ENCODE data around the gene TEDDM1.

The TEDDM1 gene

GRCh38 chr1:182376936-182377574, 23.4 kb downstream of the TEDDM1 start:
- no peak for DNase-seq

DNA sequence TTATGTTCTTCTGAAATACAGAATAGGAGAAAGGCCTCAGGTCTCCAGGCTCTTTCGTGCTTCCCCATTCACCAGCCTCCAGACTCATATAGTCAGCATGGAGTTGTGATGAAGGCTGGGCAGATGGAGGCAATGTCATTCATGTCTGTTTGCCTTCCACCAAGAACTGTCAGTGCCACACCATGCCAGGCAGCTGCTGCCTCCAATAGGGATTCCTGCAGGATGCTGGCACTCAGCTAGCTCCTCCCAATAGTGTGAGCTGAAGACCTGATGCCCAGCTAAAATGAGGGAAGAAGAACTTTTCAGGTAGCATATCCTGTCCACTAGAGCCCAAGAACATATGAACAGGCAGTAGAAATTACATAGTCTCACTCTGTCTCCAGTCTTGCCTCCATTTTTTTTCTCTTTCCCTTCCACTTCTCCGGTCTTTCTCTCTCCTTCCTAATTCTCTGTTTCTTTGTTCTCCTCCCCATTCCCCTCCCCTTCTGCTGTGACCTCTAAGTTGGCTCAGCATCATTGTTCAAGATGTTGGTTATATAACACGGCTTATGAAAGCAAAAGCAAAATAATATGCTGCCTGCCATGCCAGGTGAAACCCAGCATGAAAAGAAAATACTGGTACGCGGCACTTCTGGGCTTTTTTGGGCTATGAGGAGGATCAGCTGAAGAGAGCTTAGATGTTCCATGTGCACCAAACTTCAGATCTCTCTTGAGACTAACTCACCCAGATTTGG, 26.2 kb downstream of the TEDDM1 start:
- no peak for DNase-seq

- no peak for DNase-seq
These were observed 29.9 kb downstream of the TEDDM1 start for GRCh38 chr1:182370532-182370931.

- no peak for DNase-seq
These were observed 31.6 kb downstream of the TEDDM1 start for GRCh38 chr1:182368903-182369302.

DNA sequence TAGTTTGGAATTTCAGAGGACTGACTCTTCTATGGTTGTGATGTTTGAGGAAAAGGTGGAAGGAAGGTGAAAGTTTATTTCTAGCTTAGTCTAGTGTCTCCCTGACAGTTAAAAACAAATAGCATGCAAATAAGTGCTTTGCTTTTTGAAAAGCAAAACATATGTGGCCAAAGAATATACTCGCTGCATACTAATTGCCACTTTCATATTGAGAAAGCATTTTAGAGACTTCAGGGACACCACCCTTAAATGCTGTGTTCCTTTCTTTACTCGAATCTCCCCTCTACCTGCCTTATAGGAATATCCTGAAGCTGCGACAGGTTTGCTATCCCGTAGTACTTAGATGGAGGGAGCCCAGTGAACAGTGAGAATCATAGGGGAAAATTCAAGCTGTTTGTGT, 32.1 kb downstream of the TEDDM1 start:
- no peak for DNase-seq

- no peak for DNase-seq
These were observed 32.5 kb downstream of the TEDDM1 start for GRCh38 chr1:182367926-182368325.

DNA sequence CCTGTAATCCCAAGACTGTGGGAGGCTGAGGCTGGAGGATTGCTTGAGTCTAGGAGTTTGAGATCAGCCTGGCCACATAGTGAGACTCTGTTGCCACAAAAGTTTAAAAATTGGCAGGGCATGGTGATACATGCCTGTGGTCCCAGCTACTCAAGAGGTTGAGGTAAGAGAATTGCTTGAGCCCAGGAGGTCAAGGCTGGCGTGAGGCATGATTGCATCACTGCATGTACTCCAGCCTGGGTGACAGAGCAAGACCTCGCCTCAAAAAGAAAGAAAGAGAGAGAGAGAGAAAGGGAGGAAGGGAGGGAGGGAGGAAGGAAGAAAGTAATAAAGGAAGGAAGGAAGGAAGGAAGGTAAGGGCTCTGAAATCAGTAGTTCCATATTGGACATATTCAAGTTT, 33.9 kb downstream of the TEDDM1 start:
- DNase-seq, result no peak

DNA sequence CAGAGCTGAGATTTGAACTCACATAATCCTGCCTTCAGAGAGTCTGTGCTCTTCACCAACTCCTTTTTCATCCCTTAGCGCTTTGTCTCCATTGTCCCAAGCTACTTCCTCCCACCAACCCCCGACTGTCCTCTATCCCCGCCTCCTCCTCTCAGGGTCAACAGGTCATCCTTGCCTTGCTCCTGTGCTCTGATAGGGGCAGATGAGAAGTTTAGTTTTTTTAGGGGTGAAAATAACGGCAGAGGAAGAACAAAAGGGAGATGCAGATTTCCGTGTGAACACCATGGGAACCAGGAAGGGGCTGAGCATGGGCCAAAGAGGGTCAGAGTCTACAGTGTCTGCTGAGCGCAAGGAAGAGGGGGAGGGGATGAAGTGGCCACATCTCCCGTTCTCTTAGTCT, 40.8 kb downstream of the TEDDM1 start:
- no peak for DNase-seq

DNA sequence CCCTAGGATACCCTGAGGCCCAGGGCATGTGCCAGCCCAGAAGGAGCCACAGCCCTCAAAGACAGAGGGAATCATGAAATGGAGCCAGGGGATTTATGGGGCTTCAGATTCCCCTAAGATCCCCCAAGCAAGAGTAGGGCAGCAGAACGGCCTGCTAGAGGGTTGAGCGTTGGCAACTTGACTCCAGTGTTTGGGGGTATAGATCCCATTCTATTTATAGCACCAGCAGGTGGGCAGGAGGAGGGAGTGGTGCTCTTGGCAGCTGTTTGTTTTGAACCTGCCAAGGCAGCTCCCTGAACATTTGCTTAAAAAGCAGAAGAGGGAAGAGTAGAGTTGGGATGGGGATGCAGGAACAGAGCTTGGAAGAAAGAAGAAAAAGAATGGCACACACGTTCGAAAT, 42.6 kb downstream of the TEDDM1 start:
- no peak for DNase-seq

- DNase-seq, result no peak
These were observed 43.3 kb downstream of the TEDDM1 start for GRCh38 chr1:182357171-182357570.

GRCh38 chr1:182355723-182356098, 44.8 kb downstream of the TEDDM1 start:
- DNase-seq, result no peak

GRCh38 chr1:182351790-182352364, 48.6 kb downstream of the TEDDM1 start:
- no peak for DNase-seq

DNA sequence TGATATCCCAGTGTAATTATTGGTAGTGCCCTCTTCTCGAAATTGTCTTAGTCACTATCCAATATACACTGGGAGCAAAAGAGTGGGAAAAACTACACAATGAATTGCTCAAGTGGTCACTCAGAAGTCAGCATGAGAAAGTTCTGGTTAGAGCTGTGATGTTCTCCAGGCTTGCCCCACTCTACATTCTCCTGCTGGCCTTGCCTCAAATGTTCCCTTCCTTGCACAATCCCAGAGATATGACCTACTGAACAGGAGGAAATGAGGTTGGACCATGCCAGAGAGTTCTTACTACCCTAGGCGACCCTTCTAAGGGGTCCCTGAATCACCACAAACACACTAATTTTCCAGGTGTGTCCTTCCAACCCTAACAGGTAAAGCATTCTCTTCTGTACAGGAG, 49.6 kb downstream of the TEDDM1 start:
- DNase-seq, result no peak

GRCh38 chr1:182348961-182349747, 51.3 kb downstream of the TEDDM1 start:
- DNase-seq, result no peak
